HepG2 (cell line): Measurements from ENCODE around the gene TUBE1. TPM values are rescaled to one million over a fixed set of nuclear protein-coding genes. Genes with fewer than 3 reads are reported as not detected.

Experiments used
- ATAC-seq: fragments of 200-7000 bp; cut with Tn5 transposase; 3 replicates; pipeline ENCODE4 v1.9.1; 2020; ENCODE audit warnings: mild to moderate bottlenecking, moderate library complexity
- BruUV-seq: library from RNA; stranded (reverse); fragments of 400-500 nt; replicated peaks from 2 replicates; lab custom pipeline; 2021; lab: Mats Ljungman, UMichigan
- CTCF ChIA-PET: fragments of 300-600 bp; formaldehyde crosslinking; extraction: SDS; loops from one replicate; lab custom pipeline; 2021; ENCODE audit warnings: low total read pairs, inconsistent platforms, low intra/inter-chr PET ratio; lab: Yijun Ruan, JAX
- POLR2A ChIA-PET: fragments of 350-600 bp; sonication (Branson Sonifier 250); formaldehyde crosslinking; loops from one replicate; lab custom pipeline; 2020; ENCODE audit warnings: antibody characterized with exemption, inconsistent platforms; lab: Yijun Ruan, JAX
- DNase-seq: peaks from one replicate; pipeline ENCODE4 v3.0.0-alpha.2; 2015; ENCODE audit warnings: low spot score
- FAIRE-seq: peaks from 3 replicates; lab custom pipeline; 2011; peaks lifted over from hg19 to GRCh38; lab: Jason Lieb, UNC
- H2AFZ ChIP-seq: one replicate; pipeline ENCODE4 v1.6.1; 2011; ENCODE audit warnings: low read length, inconsistent platforms
- H3K27ac ChIP-seq: fragments of 300-600 bp; 3 replicates; pipeline ENCODE4 v1.8.0; 2011; ENCODE audit warnings: mixed run types, mild to moderate bottlenecking, mixed read lengths, low read length, inconsistent platforms; ENCODE audit not compliant: insufficient read depth; ENCODE audit errors: extremely low read length
- H3K27me3 ChIP-seq, 2 experiments: fragments of 200-600 bp in 1 of 2; 2 replicates in 1 of 2; 3 replicates in 1 of 2; pipeline versions ENCODE4 v1.6.0 to v1.8.0; 2011; ENCODE audit warnings: low read length in 2 of 2, mild to moderate bottlenecking in 2 of 2, moderate library complexity in 2 of 2, inconsistent platforms in 1 of 2; ENCODE audit not compliant: insufficient read depth in 2 of 2, control insufficient read depth in 1 of 2
- H3K36me3 ChIP-seq, 2 experiments: fragments of 200-600 bp in 1 of 2; replicated peaks in 1 of 2; 2 replicates in 1 of 2; 3 replicates in 1 of 2; pipeline versions ENCODE4 v1.5.1 to v1.8.0; 2011; ENCODE audit warnings: low read length in 2 of 2, inconsistent platforms in 1 of 2; ENCODE audit not compliant: insufficient read depth in 2 of 2, control insufficient read depth in 1 of 2
- H3K4me1 ChIP-seq: 2 replicates; pipeline ENCODE4 v1.5.1; 2012; ENCODE audit warnings: low read length, inconsistent platforms; ENCODE audit not compliant: insufficient read depth
- H3K4me2 ChIP-seq: 2 replicates; pipeline ENCODE4 v1.6.0; 2011; ENCODE audit warnings: low read depth, low read length, inconsistent platforms
- H3K4me3 ChIP-seq, 3 experiments: fragments of 200-600 bp in 1 of 3; sonication (generic), shearing (Covaris generic) in 1 of 3; replicated peaks in 1 of 3; 2 replicates each; pipeline ENCODE4 v1.5.1; 2011 to 2016; ENCODE audit warnings: low read length in 3 of 3, inconsistent platforms in 2 of 3, low read depth in 2 of 3, mild to moderate bottlenecking in 2 of 3, control low read depth in 1 of 3, mixed read lengths in 1 of 3; ENCODE audit not compliant: insufficient read depth in 1 of 3
- H3K79me2 ChIP-seq: one replicate; pipeline ENCODE4 v1.6.1; 2011; ENCODE audit warnings: low read length, inconsistent platforms; ENCODE audit not compliant: insufficient read depth
- H3K9ac ChIP-seq: 2 replicates; pipeline ENCODE4 v1.6.0; 2011; ENCODE audit warnings: mild to moderate bottlenecking, low read depth, low read length, inconsistent platforms; ENCODE audit not compliant: insufficient read depth
- H3K9me3 ChIP-seq: 2 replicates; pipeline ENCODE4 v1.5.1; 2012; ENCODE audit warnings: mild to moderate bottlenecking, low read length
- H4K20me1 ChIP-seq: 2 replicates; pipeline ENCODE4 v1.6.0; 2011; ENCODE audit warnings: inconsistent platforms, mild to moderate bottlenecking, low read length, moderate library complexity; ENCODE audit not compliant: insufficient read depth
- CHD2 ChIP-seq: IDR thresholded peaks from 2 replicates; pipeline ENCODE4 v1.6.1; 2011; ENCODE audit warnings: low read depth, low read length, improper control_type of control experiment
- CREB1 ChIP-seq, 2 experiments: fragments of 450-650 bp in 1 of 2; IDR thresholded peaks; 2 replicates each; pipeline ENCODE4 v1.6.1; 2016 to 2017; ENCODE audit warnings: control low read depth in 1 of 2, mild to moderate bottlenecking in 1 of 2, missing compliant biosample characterization in 1 of 2, missing genetic modification characterization in 1 of 2
- ZKSCAN5 ChIP-seq: sonication (generic); formaldehyde crosslinking; IDR thresholded peaks from 2 replicates; pipeline ENCODE4 v1.5.1; 2020; ENCODE audit warnings: mild to moderate bottlenecking, missing genetic modification reagents
- WGBS: methylation state at CpG from one replicate; pipeline ENCODE4 v1.1.6; 2017; ENCODE audit warnings: low lambda C conversion rate; 5-methylcytosine and 5-hydroxymethylcytosine counted together
- in situ Hi-C: cut with HindIII; loops from 2 replicates; pipeline ENCODE4 v1.10.0; 2017; ENCODE audit warnings: low pct_unique_long_range_greater_than_20kb; ENCODE audit not compliant: extremely low pct_ligation_motif_present
- intact Hi-C: fragments of 100-400 bp; cut with micrococcal nuclease; formaldehyde crosslinking; loops from one replicate; pipeline ENCODE4 v1.10.0; 2022; ENCODE audit not compliant: unreplicated experiment
- polyA plus RNA-seq, 8 experiments: library from polyadenylated mRNA; depleted of rRNA in 3 of 8; stranded (reverse) in 7 of 8; unstranded in 1 of 8; fragments of >200 nt; fragmentation: Illumina TruSeq in 4 of 8; extraction: Trizol in 4 of 8; gene quantifications; 2 replicates each; pipeline versions ENCODE4 v1.2.1 to v1.2.3, GENCODE V29; 2011 to 2016; ENCODE audit warnings: low read depth in 4 of 8, missing spikeins in 1 of 8, mixed read lengths in 1 of 8; ENCODE audit not compliant: insufficient read depth in 1 of 8
- total RNA-seq, 5 experiments: library from RNA; depleted of rRNA; stranded (reverse); fragments of >200 nt; fragmentation: Illumina TruSeq; extraction: Trizol; gene quantifications; 2 replicates each; pipeline ENCODE4 v1.2.3, GENCODE V29; 2016; ENCODE audit warnings: low read depth in 1 of 5

TUBE1 gene
- total and polyA plus RNA-seq, 2 of the 13 experiments (the other 11 are each of a cell fraction or from before 2014, with no cell fraction given): 17.3 to 22.6 TPM

GRCh38 chr6:112038268-112038667, 49.0 kb downstream of the TUBE1 start:
- no peak overlapping the region for H2AFZ ChIP-seq
- BruUV-seq: no TSS peak
- no peak overlapping the region for H3K4me2 ChIP-seq
- H3K27me3 ChIP-seq: peaks cover 0 to 10% of the 10 kb centered on the region in 2 experiments; a peak in 3 of 5 replicates
- in situ Hi-C loops: no loop called here
- H3K4me3 ChIP-seq: no peak overlapping the region
- intact Hi-C loops: no loop called here
- no peak for ATAC-seq
- 16% methylated on average over 5 of the region's 5 CpGs for WGBS
- H3K27ac ChIP-seq: no peak overlapping the region
- H3K9me3 ChIP-seq: no peaks in the 10 kb centered on the region
- no peak for DNase-seq
- H4K20me1 ChIP-seq: no peaks in the 10 kb centered on the region
- ChIA-PET POLR2A (no interaction called here), CTCF (no interaction called here)
- H3K9ac ChIP-seq: no peak overlapping the region
- no peaks in the 10 kb centered on the region for H3K36me3 ChIP-seq
- H3K79me2 ChIP-seq: no peaks in the 10 kb centered on the region
- TF ChIP-seq ZKSCAN5 (CRISPR knock-in tag): no peak
- no peaks in the 10 kb centered on the region for H3K4me1 ChIP-seq
- no peak for FAIRE-seq

GRCh38 chr6:112037783-112038216, 49.5 kb downstream of the TUBE1 start:
- FAIRE-seq (no peak), DNase-seq (no peak), ATAC-seq (no peak)
- ChIA-PET CTCF (no interaction called here), POLR2A (no interaction called here)
- Histone ChIP-seq H2AFZ (no peak overlapping the region), H3K4me3 (no peak overlapping the region), H3K9ac (no peak overlapping the region), H3K27ac (no peak overlapping the region), H3K9me3 (no peaks in the 10 kb centered on the region), H3K4me1 (no peaks in the 10 kb centered on the region), H3K36me3 (no peaks in the 10 kb centered on the region), H3K79me2 (no peaks in the 10 kb centered on the region), H4K20me1 (no peaks in the 10 kb centered on the region), H3K4me2 (no peak overlapping the region), H3K27me3 (peaks cover 0 to 10% of the 10 kb centered on the region in 2 experiments; a peak in 3 of 5 replicates)
- in situ Hi-C loops: no loop called here
- intact Hi-C loops: no loop called here
- WGBS: 65% methylated on average over 8 of the region's 8 CpGs
- TF ChIP-seq CHD2: no peak
- TF ChIP-seq CREB1 (IDR thresholded peaks at IDR 0.05): 0 out of 2 replicates have a peak, but pooled peaks have one; percentile 21
- TF ChIP-seq CREB1 (CRISPR knock-in tag; IDR thresholded peaks at IDR 0.05): no peak
- BruUV-seq: no TSS peak
